Bronchial epithelial cell (primary cell): Measurements from ENCODE around the gene SUSD6. TPM values are rescaled to one million over a fixed set of nuclear protein-coding genes. Genes with fewer than 3 reads are reported as not detected.
"Not testable (repeated sequence)": the region's sequence is repeated elsewhere in the genome, so short reads cannot be mapped to it uniquely, and the experiment has no call there.

Experiments
- DNase-seq: peaks from one replicate; pipeline ENCODE4 v3.0.0-alpha.2; 2010; ENCODE audit warnings: low read depth
- FAIRE-seq: peaks from 2 replicates; lab custom pipeline; 2011; peaks lifted over from hg19 to GRCh38; lab: Jason Lieb, UNC
- H3K27me3 ChIP-seq: 2 replicates; pipeline ENCODE4 v1.5.1; 2011; ENCODE audit warnings: low read length; ENCODE audit not compliant: control insufficient read depth, insufficient read depth
- H3K36me3 ChIP-seq: 2 replicates; pipeline ENCODE4 v1.5.1; 2011; ENCODE audit warnings: low read length; ENCODE audit not compliant: control insufficient read depth, insufficient read depth
- H3K4me3 ChIP-seq: 2 replicates; pipeline ENCODE4 v1.5.1; 2011; ENCODE audit warnings: mild to moderate bottlenecking, low read depth, low read length, control low read depth
- CTCF ChIP-seq: IDR thresholded peaks from 2 replicates; pipeline ENCODE4 v1.5.1; 2011; ENCODE audit warnings: mild to moderate bottlenecking, moderate library complexity, low read length, control low read depth, inconsistent platforms; ENCODE audit not compliant: insufficient read depth, severe bottlenecking
- total RNA-seq: library from RNA; depleted of rRNA; stranded (reverse); fragments of >200 nt; gene quantifications from 2 replicates; pipeline ENCODE4 v1.2.1, GENCODE V29; 2014

SUSD6 gene
- total RNA-seq, 1 donor from 2014 or later = 3.9 TPM

- FAIRE-seq = no peak
- H3K36me3 ChIP-seq = no peaks in the 10 kb centered on the region
- no peak overlapping the region for H3K4me3 ChIP-seq
- no peaks in the 10 kb centered on the region for H3K27me3 ChIP-seq
- no peak for TF ChIP-seq CTCF
- peak; percentile 31 for DNase-seq
Observed at GRCh38 chr14:69593018-69593677, 18.2 kb upstream of the SUSD6 start.

GRCh38 chr14:69594846-69595245, 16.6 kb upstream of the SUSD6 start:
- FAIRE-seq (no peak), DNase-seq (no peak)
- H3K4me3 ChIP-seq = no peak overlapping the region
- no peaks in the 10 kb centered on the region for H3K36me3 ChIP-seq
- no peaks in the 10 kb centered on the region for H3K27me3 ChIP-seq
- no peak for TF ChIP-seq CTCF

GRCh38 chr14:69595336-69595735, 16.1 kb upstream of the SUSD6 start:
- TF ChIP-seq CTCF = no peak
- H3K36me3 ChIP-seq = no peaks in the 10 kb centered on the region
- H3K27me3 ChIP-seq = no peaks in the 10 kb centered on the region
- FAIRE-seq (no peak), DNase-seq (no peak)
- H3K4me3 ChIP-seq = no peak overlapping the region

GRCh38 chr14:69599431-69599830, 12.0 kb upstream of the SUSD6 start:
- FAIRE-seq, H3K36me3 ChIP-seq, DNase-seq, H3K27me3 ChIP-seq, H3K4me3 ChIP-seq: not testable (repeated sequence)

GRCh38 chr14:69600304-69600891, 11.0 kb upstream of the SUSD6 start:
- no peaks in the 10 kb centered on the region for H3K36me3 ChIP-seq
- DNase-seq (no peak), FAIRE-seq (no peak)
- H3K27me3 ChIP-seq = no peaks in the 10 kb centered on the region
- no peak overlapping the region for H3K4me3 ChIP-seq
- TF ChIP-seq CTCF = no peak

GRCh38 chr14:69605738-69606137, 5.7 kb upstream of the SUSD6 start:
- Histone ChIP-seq H3K36me3 (no peaks in the 10 kb centered on the region), H3K4me3 (no peak overlapping the region), H3K27me3 (no peaks in the 10 kb centered on the region)
- TF ChIP-seq CTCF = no peak
- FAIRE-seq = no peak
- peak; percentile 13 for DNase-seq
